T-helper 2 cell treated with Interferon-gamma antibody and Interleukin-4, amounts not matched to agents 5 μg/mL and 100 μg/mL, for 36 hours (primary cell): Measurements from ENCODE around the gene CACNG3.
"Not testable (repeated sequence)": the region's sequence is repeated elsewhere in the genome, so short reads cannot be mapped to it uniquely, and the experiment has no call there.

ENCODE experiments used
- DNase-seq: peaks from one replicate; pipeline ENCODE4 v3.0.0; 2021; ENCODE audit warnings: low spot score
- H3K27ac Mint-ChIP-seq: one replicate; pipeline ENCODE4 v1.8.0; 2021; ENCODE audit warnings: mild to moderate bottlenecking, mixed read lengths
- H3K27me3 Mint-ChIP-seq: one replicate; pipeline ENCODE4 v1.8.0; 2021; ENCODE audit warnings: low read depth, mixed read lengths
- H3K36me3 Mint-ChIP-seq: one replicate; pipeline ENCODE4 v1.8.0; 2021; ENCODE audit warnings: low read depth, mixed read lengths
- H3K4me1 Mint-ChIP-seq: one replicate; pipeline ENCODE4 v1.8.0; 2021; ENCODE audit warnings: low read depth, mixed read lengths
- H3K4me3 Mint-ChIP-seq: one replicate; pipeline ENCODE4 v1.8.0; 2022; ENCODE audit warnings: mild to moderate bottlenecking, moderate library complexity, mixed read lengths
- H3K9me3 Mint-ChIP-seq: one replicate; pipeline ENCODE4 v1.8.0; 2021; ENCODE audit warnings: mixed read lengths

CACNG3 gene

GRCh38 chr16:24255456-24256371 lies at the start of gene CACNG3:
CACNG3 (plus strand) TSS chr16:24256335; CDS start chr16:24256755, 420 bp downstream.
- DNase-seq: peak; percentile 59
- no peak within 1 kb of the TSS for H3K27ac Mint-ChIP-seq
- H3K9me3 Mint-ChIP-seq: no peaks in the 10 kb centered on the region
- H3K36me3 Mint-ChIP-seq: no peaks in the 10 kb centered on the region
- peaks cover 31% of the 10 kb centered on the region for H3K27me3 Mint-ChIP-seq
- peaks cover 2% of the 10 kb centered on the region for H3K4me1 Mint-ChIP-seq
- no peak within 1 kb of the TSS for H3K4me3 Mint-ChIP-seq

- Mint-ChIP-seq H3K9me3 (no peaks in the 10 kb centered on the region), H3K36me3 (peaks cover 13% of the 10 kb centered on the region), H3K4me1 (no peaks in the 10 kb centered on the region), H3K27ac (no peak overlapping the region), H3K4me3 (no peak overlapping the region), H3K27me3 (no peaks in the 10 kb centered on the region)
- DNase-seq: no peak
These were observed 49.2 kb upstream of the CACNG3 start for GRCh38 chr16:24206926-24207325.

- Mint-ChIP-seq H3K27ac (no peak overlapping the region), H3K9me3 (no peaks in the 10 kb centered on the region), H3K4me3 (no peak overlapping the region), H3K27me3 (no peaks in the 10 kb centered on the region), H3K36me3 (peaks cover 11% of the 10 kb centered on the region), H3K4me1 (no peaks in the 10 kb centered on the region)
- DNase-seq: no peak
These were observed 47.4 kb upstream of the CACNG3 start for GRCh38 chr16:24208710-24209109.

- Mint-ChIP-seq H3K27ac (no peak overlapping the region), H3K36me3 (peaks cover 14% of the 10 kb centered on the region)
These were observed 41.1 kb upstream of the CACNG3 start for GRCh38 chr16:24214992-24215391.

DNA sequence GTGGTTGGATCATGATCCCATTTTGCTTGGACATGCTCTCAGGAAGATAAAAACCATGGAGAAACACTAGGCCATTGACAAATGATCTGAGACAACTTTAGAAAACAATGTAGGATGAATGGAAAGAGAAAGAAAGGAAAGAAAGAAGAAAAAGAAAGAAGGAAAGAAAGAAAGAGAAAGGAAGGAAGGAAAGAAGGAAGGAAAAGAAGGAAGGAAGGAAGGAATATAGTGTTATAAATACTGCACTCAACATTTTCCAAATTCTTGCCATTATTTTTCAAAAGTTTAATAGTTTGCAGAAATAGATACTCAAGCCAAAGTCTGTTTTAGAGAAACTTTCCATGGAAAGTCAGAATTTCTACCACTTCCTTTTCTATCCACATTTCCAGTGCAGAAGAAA lies 39.2 kb upstream of the CACNG3 start:
- no peak overlapping the region for H3K4me3 Mint-ChIP-seq
- peaks cover 12% of the 10 kb centered on the region for H3K36me3 Mint-ChIP-seq
- H3K4me1 Mint-ChIP-seq: no peaks in the 10 kb centered on the region
- no peaks in the 10 kb centered on the region for H3K27me3 Mint-ChIP-seq
- no peaks in the 10 kb centered on the region for H3K9me3 Mint-ChIP-seq
- DNase-seq: no peak
- no peak overlapping the region for H3K27ac Mint-ChIP-seq

More at GRCh38 chr16:24214992-24215391, 41.1 kb upstream of the CACNG3 start:
- DNase-seq: no peak
- Mint-ChIP-seq H3K27me3 (no peaks in the 10 kb centered on the region), H3K9me3 (no peaks in the 10 kb centered on the region), H3K4me1 (no peaks in the 10 kb centered on the region), H3K4me3 (no peak overlapping the region)

DNA sequence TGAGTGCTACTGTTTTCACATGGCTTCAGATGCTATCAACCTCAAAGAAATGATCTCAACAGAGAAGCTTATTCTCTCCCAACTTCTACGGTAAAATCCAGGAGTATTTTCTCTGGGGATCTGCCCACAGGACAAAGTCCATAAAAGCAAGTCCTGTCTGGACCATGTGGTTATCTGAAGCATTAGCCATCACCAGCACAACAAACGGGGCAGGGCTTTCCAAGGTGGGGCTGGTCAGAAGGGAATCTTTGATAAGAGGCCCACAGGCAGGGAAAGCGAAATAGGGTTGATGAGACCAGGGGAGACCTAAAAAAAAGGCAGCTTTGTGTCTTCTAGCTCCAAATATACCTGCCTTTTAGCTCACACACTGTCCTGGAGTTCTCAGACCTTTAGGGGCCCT lies 38.7 kb upstream of the CACNG3 start:
- Mint-ChIP-seq H3K27ac (no peak overlapping the region), H3K9me3 (no peaks in the 10 kb centered on the region), H3K27me3 (no peaks in the 10 kb centered on the region), H3K36me3 (peaks cover 12% of the 10 kb centered on the region), H3K4me1 (no peaks in the 10 kb centered on the region), H3K4me3 (no peak overlapping the region)
- no peak for DNase-seq

DNA sequence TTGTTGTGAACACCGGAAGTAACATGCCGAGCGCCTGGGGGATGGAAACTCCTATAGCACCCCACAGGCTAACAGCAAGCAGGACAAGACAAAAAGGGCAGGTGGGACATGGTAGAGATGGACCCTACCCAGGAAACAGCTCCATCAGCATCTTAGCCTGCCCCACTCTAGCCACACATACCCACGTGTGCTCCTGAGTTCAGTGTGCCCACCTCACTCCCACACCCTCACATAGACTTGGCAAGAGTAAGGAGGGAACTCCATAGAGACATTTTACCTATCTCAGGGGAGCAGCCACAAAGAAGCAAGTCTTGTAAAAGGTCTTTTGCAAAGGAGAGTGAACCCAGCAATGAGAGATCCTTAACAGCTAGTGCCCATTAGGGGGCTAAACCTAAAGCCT lies 37.8 kb upstream of the CACNG3 start:
- Mint-ChIP-seq H3K27ac (no peak overlapping the region), H3K27me3 (no peaks in the 10 kb centered on the region), H3K4me1 (no peaks in the 10 kb centered on the region), H3K9me3 (no peaks in the 10 kb centered on the region), H3K4me3 (no peak overlapping the region), H3K36me3 (peaks cover 14% of the 10 kb centered on the region)
- no peak for DNase-seq

DNA sequence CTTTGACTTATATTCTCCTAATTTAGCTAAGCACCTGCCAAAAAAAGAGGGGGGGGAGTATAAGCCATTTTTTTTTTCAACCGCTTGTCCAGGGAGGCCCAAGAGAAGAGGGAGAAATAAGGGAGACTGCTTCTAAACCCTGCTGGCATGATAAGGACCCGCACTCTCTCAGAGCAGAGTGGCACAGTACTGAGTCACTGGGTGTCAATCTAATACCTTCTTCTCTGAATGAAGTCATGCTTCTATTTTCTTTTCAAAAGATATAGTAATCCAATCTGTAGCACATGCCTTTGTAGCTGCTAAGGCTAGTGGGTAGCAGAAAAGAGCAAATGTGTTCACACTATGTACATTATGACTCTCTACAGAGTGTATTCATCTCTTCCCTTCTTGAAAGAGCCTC lies 34.9 kb upstream of the CACNG3 start:
- H3K27me3 Mint-ChIP-seq: no peaks in the 10 kb centered on the region
- no peaks in the 10 kb centered on the region for H3K9me3 Mint-ChIP-seq
- no peaks in the 10 kb centered on the region for H3K4me1 Mint-ChIP-seq
- no peak for DNase-seq
- H3K36me3 Mint-ChIP-seq: peaks cover 11% of the 10 kb centered on the region
- no peak overlapping the region for H3K4me3 Mint-ChIP-seq
- H3K27ac Mint-ChIP-seq: no peak overlapping the region

DNA sequence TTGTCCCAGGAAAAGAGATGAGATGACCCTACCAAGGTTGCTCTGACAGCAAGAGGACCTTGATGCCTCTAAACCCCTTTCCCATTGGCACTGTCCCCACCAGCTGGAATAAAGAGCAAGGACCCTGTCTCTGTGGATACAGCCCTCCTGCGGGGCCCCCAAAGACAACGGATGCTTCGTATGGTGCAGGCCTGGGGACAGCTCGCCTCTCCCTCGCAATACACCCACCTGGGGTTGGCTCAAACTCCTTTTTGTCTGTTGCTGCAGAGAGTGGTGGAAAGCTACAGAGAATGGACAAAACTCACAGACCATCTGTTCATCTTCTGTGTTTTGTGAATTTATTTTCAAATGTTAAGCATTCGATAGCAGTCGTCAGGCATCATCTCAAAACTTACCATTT lies 27.6 kb upstream of the CACNG3 start:
- Mint-ChIP-seq H3K36me3 (no peaks in the 10 kb centered on the region), H3K4me3 (no peak overlapping the region), H3K27ac (no peak overlapping the region), H3K9me3 (no peaks in the 10 kb centered on the region), H3K27me3 (no peaks in the 10 kb centered on the region), H3K4me1 (no peaks in the 10 kb centered on the region)
- no peak for DNase-seq

GRCh38 chr16:24232936-24233335 lies 23.2 kb upstream of the CACNG3 start:
- H3K9me3 Mint-ChIP-seq: peaks cover 4% of the 10 kb centered on the region
- H3K4me3 Mint-ChIP-seq: no peak overlapping the region
- no peak overlapping the region for H3K27ac Mint-ChIP-seq
- no peaks in the 10 kb centered on the region for H3K4me1 Mint-ChIP-seq
- no peaks in the 10 kb centered on the region for H3K36me3 Mint-ChIP-seq
- no peak for DNase-seq
- H3K27me3 Mint-ChIP-seq: no peaks in the 10 kb centered on the region

- H3K36me3 Mint-ChIP-seq: no peaks in the 10 kb centered on the region
- H3K9me3 Mint-ChIP-seq: peaks cover 19% of the 10 kb centered on the region
- H3K4me1 Mint-ChIP-seq: no peaks in the 10 kb centered on the region
- DNase-seq: no peak
- no peaks in the 10 kb centered on the region for H3K27me3 Mint-ChIP-seq
- H3K27ac Mint-ChIP-seq: no peak overlapping the region
- H3K4me3 Mint-ChIP-seq: no peak overlapping the region
These were observed 21.4 kb upstream of the CACNG3 start for GRCh38 chr16:24234737-24235136.

DNA sequence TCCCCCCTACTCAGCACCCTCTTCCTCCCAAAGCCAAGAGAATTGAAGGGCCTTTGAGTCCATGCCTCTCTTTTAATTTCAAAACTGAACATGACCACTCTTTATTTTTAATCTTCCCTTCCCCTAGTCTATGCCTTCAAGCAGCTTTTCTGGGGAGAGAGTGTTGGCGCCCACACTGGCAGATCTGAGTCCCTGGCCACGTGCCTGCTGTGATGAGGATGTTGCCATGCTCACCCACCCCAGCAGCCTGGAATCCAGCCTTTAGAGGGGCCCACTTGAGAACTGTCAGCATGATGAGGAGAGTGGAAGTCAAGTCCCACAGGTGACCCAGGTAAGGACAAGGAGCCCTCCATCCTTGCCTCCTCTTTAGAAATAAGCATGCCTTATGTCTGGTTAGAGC lies 20.3 kb upstream of the CACNG3 start:
- H3K4me3 Mint-ChIP-seq: no peak overlapping the region
- H3K9me3 Mint-ChIP-seq: peaks cover 19% of the 10 kb centered on the region
- H3K4me1 Mint-ChIP-seq: no peaks in the 10 kb centered on the region
- no peaks in the 10 kb centered on the region for H3K36me3 Mint-ChIP-seq
- DNase-seq: no peak
- no peak overlapping the region for H3K27ac Mint-ChIP-seq
- peaks cover 2% of the 10 kb centered on the region for H3K27me3 Mint-ChIP-seq

GRCh38 chr16:24238846-24239245 lies 17.3 kb upstream of the CACNG3 start:
- not testable (repeated sequence) for H3K27ac Mint-ChIP-seq, H3K36me3 Mint-ChIP-seq, H3K4me1 Mint-ChIP-seq, H3K4me3 Mint-ChIP-seq, DNase-seq, H3K27me3 Mint-ChIP-seq
- H3K9me3 Mint-ChIP-seq: peaks cover 19% of the 10 kb centered on the region

DNA sequence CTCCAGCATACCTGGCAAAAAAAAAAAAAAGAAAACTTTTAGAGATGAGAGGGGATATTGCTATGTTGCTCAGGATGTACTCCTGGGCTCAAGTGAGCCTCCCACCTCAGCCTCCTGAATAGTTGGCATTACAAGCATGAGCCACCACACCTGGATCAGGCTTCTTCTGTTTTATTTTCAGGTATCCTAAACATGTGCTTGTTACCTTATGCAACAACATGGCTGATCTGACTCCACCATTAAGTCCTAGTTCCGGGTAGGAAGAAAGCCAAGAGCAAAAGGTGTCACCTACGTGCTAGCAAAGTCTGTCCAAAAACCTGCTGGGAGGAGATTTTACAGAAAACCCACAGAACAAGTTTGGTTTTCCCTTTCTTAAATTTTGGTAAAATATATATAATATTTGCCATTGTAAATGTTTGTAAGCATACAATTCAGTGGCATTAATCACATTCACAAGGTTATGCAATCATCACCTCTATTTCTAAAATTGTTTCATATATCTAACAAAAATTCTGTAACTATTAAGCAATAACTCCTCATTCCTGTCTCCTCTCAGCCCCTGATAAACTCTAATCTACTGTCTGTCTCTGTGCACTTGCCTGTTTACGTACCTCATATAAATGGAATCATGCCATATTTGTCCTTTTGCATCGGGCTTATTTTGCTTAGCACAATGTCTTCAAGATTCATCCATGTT lies 9.1 kb upstream of the CACNG3 start:
- Mint-ChIP-seq H3K27me3 (peaks cover 27% of the 10 kb centered on the region), H3K27ac (no peak overlapping the region), H3K4me1 (peaks cover 2% of the 10 kb centered on the region), H3K4me3 (no peak overlapping the region), H3K9me3 (no peaks in the 10 kb centered on the region), H3K36me3 (no peaks in the 10 kb centered on the region)
- DNase-seq: no peak
